IMR-90 (cell line): ENCODE data around the gene SEMA3C. TPM values are rescaled to one million over a fixed set of nuclear protein-coding genes. Genes with fewer than 3 reads are reported as not detected.

ENCODE experiments used
- ATAC-seq: fragments of 200-7000 bp; cut with Tn5 transposase; 2 replicates; pipeline ENCODE4 v1.9.1; 2020; ENCODE audit warnings: low read depth, mild to moderate bottlenecking, moderate library complexity
- BruUV-seq: library from RNA; stranded (reverse); fragments of 400-500 nt; replicated peaks from 2 replicates; lab custom pipeline; 2021; lab: Mats Ljungman, UMichigan
- CTCF ChIA-PET: fragments of 300-600 bp; formaldehyde crosslinking; extraction: SDS; loops from one replicate; lab custom pipeline; 2021; ENCODE audit warnings: antibody characterized with exemption; lab: Yijun Ruan, JAX
- POLR2A ChIA-PET: fragments of 300-600 bp; sonication (Branson Sonifier 250); formaldehyde crosslinking; loops from one replicate; lab custom pipeline; 2022; ENCODE audit warnings: antibody characterized with exemption; ENCODE audit not compliant: unreplicated experiment; lab: Charles Lee
- DNase-seq: peaks from one replicate; pipeline ENCODE4 v3.0.0; 2013
- H2AFZ ChIP-seq: replicated peaks from 2 replicates; pipeline ENCODE3; 2013; ENCODE audit warnings: low read length, mild to moderate bottlenecking; ENCODE audit not compliant: poor library complexity
- H2AK5ac ChIP-seq: 2 replicates; pipeline ENCODE4 v1.6.1; 2013; ENCODE audit warnings: low read depth, low read length, inconsistent platforms
- H2AK9ac ChIP-seq: replicated peaks from 2 replicates; pipeline ENCODE3; 2013; ENCODE audit warnings: mild to moderate bottlenecking, low read depth, low read length, moderate library complexity; ENCODE audit not compliant: poor library complexity
- H2BK120ac ChIP-seq: 2 replicates; pipeline ENCODE4 v1.6.1; 2013; ENCODE audit warnings: low read depth, low read length, inconsistent platforms
- H2BK15ac ChIP-seq: 3 replicates; pipeline ENCODE4 v1.6.1; 2013; ENCODE audit warnings: low read depth, low read length, inconsistent platforms
- H2BK20ac ChIP-seq: 2 replicates; pipeline ENCODE4 v1.6.1; 2013; ENCODE audit warnings: low read depth, mild to moderate bottlenecking, inconsistent platforms, low read length, moderate library complexity
- H2BK5ac ChIP-seq: 2 replicates; pipeline ENCODE4 v1.6.1; 2013; ENCODE audit warnings: mild to moderate bottlenecking, low read depth, low read length, inconsistent platforms; ENCODE audit not compliant: poor library complexity, severe bottlenecking
- H3K14ac ChIP-seq: replicated peaks from 2 replicates; pipeline ENCODE4 v1.6.1; 2013; ENCODE audit warnings: low read depth, low read length, inconsistent platforms
- H3K18ac ChIP-seq: 2 replicates; pipeline ENCODE4 v1.6.1; 2013; ENCODE audit warnings: low read depth, low read length, control low read depth
- H3K23ac ChIP-seq: 2 replicates; pipeline ENCODE4 v1.6.1; 2013; ENCODE audit warnings: low read depth, low read length, inconsistent platforms
- H3K27ac ChIP-seq: 2 replicates; pipeline ENCODE4 v1.5.1; 2013; ENCODE audit warnings: mild to moderate bottlenecking, control low read depth, low read length; ENCODE audit not compliant: insufficient read depth
- H3K27me3 ChIP-seq: 2 replicates; pipeline ENCODE4 v1.6.1; 2013; ENCODE audit warnings: low read length; ENCODE audit not compliant: control insufficient read depth, insufficient read depth
- H3K36me3 ChIP-seq: 2 replicates; pipeline ENCODE4 v1.6.1; 2013; ENCODE audit warnings: low read length, mixed read lengths; ENCODE audit not compliant: control insufficient read depth, insufficient read depth
- H3K4ac ChIP-seq: 2 replicates; pipeline ENCODE4 v1.6.1; 2013; ENCODE audit warnings: low read depth, low read length, inconsistent platforms
- H3K4me1 ChIP-seq: 2 replicates; pipeline ENCODE4 v1.6.1; 2013; ENCODE audit warnings: low read length, mixed read lengths; ENCODE audit not compliant: control insufficient read depth, insufficient read depth
- H3K4me2 ChIP-seq: 2 replicates; pipeline ENCODE4 v1.6.1; 2013; ENCODE audit warnings: low read depth, mild to moderate bottlenecking, control low read depth, low read length, moderate library complexity
- H3K4me3 ChIP-seq: 2 replicates; pipeline ENCODE4 v1.5.1; 2013; ENCODE audit warnings: low read depth, mild to moderate bottlenecking, control low read depth, low read length, moderate library complexity; ENCODE audit not compliant: insufficient read depth
- H3K56ac ChIP-seq: 2 replicates; pipeline ENCODE4 v1.6.1; 2013; ENCODE audit warnings: low read length, inconsistent platforms; ENCODE audit not compliant: insufficient read depth; ENCODE audit errors: extremely low read depth
- H3K79me1 ChIP-seq, 2 experiments: 2 replicates each; pipeline ENCODE4 v1.6.1; 2013; ENCODE audit warnings: low read length in 2 of 2, inconsistent platforms in 1 of 2, low read depth in 1 of 2
- H3K9ac ChIP-seq: 2 replicates; pipeline ENCODE4 v1.6.1; 2013; ENCODE audit warnings: low read depth, low read length, control low read depth
- H3K9me1 ChIP-seq: 2 replicates; pipeline ENCODE4 v1.6.1; 2013; ENCODE audit warnings: low read length, inconsistent platforms; ENCODE audit not compliant: insufficient read depth
- H3K9me3 ChIP-seq: 2 replicates; pipeline ENCODE4 v1.6.1; 2013; ENCODE audit warnings: low read length; ENCODE audit not compliant: control insufficient read depth, insufficient read depth
- H4K20me1 ChIP-seq: 2 replicates; pipeline ENCODE4 v1.6.1; 2013; ENCODE audit warnings: low read length, inconsistent platforms; ENCODE audit not compliant: insufficient read depth
- H4K5ac ChIP-seq: 2 replicates; pipeline ENCODE4 v1.6.1; 2013; ENCODE audit warnings: mild to moderate bottlenecking, low read depth, low read length, control low read depth
- H4K8ac ChIP-seq, 2 experiments: 2 replicates each; pipeline ENCODE4 v1.6.1; 2013; ENCODE audit warnings: low read depth in 2 of 2, low read length in 2 of 2, control low read depth in 1 of 2, inconsistent platforms in 1 of 2
- H4K91ac ChIP-seq: 2 replicates; pipeline ENCODE4 v1.6.1; 2013; ENCODE audit warnings: low read depth, low read length, inconsistent platforms; ENCODE audit not compliant: insufficient read depth
- CEBPB ChIP-seq: IDR thresholded peaks from 2 replicates; pipeline ENCODE4 v1.6.1; 2012; ENCODE audit warnings: low read depth, low read length, improper control_type of control experiment
- RFX5 ChIP-seq: IDR thresholded peaks from 2 replicates; pipeline ENCODE4 v1.8.0; 2012; ENCODE audit warnings: low read depth, mild to moderate bottlenecking, low read length, moderate library complexity
- WGBS, 2 experiments: methylation state at CpG; one replicate each; pipeline versions ENCODE4 v1.1.5 to v1.1.7; 2013; ENCODE audit warnings: missing lambda C conversion rate in 2 of 2; ENCODE audit not compliant: insufficient read length in 1 of 2; ENCODE audit errors: extremely low coverage in 2 of 2; 5-methylcytosine and 5-hydroxymethylcytosine counted together
- dilution Hi-C: fragments of 300-500 bp; cut with HindIII; formaldehyde crosslinking; loops from one replicate; pipeline ENCODE4 v1.14.3; 2018; ENCODE audit warnings: low sequenced_read_pairs; ENCODE audit not compliant: unreplicated experiment
- in situ Hi-C: fragments of 300-500 bp; cut with MboI; formaldehyde crosslinking; loops from 3 replicates; pipeline ENCODE4 v1.14.3; 2019; ENCODE audit warnings: low sequenced_read_pairs, inconsistent platforms, mixed read lengths
- intact Hi-C: fragments of 100-400 bp; cut with micrococcal nuclease; formaldehyde crosslinking; loops from 2 replicates; pipeline ENCODE4 v1.10.0; 2022
- polyA plus RNA-seq, 3 experiments: library from polyadenylated mRNA; depleted of rRNA; stranded (reverse); fragments of >200 nt; gene quantifications; 2 replicates each; pipeline ENCODE4 v1.2.3, GENCODE V29; 2012; ENCODE audit warnings: low replicate concordance in 1 of 3
- total RNA-seq: library from RNA; depleted of rRNA; stranded (reverse); fragments of >200 nt; gene quantifications from 2 replicates; pipeline ENCODE4 v1.2.3, GENCODE V29; 2012

SEMA3C gene
- total and polyA plus RNA-seq, 2 of the 4 experiments (the other 2 are of a cell fraction), result 21.2 to 97.1 TPM

DNA sequence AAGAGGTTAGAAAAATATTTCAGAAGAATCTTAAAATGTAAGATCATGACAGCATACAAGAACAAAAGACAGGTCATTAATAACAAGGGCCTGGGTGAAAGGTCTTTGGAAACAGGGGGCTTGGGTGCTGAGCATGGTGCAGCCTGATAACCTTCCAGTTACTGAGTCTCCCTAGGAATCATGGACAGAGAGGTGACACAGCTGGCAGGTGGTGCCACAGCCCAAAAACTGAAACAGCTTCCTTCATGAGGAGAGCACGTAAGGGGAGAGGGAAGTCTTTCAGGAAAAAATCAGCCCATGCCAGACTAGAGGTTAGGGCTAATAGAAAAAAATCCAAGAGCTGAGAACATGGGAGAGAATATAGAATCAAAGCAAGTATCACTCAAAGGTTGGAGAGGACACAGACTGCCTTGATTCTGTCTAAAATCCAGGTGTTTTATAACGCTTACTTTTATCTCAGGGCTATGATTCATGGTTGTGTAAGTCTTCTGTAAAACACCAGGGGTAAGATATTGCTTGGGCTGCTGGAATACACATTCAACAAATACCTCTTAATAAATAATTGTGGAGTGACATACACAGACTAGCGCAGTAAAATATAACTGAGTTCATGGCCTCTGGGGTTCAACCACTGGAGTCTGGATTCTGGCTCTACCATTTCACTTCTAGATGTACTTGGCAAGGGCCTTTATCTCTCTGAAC, 88.1 kb downstream of the SEMA3C start:
- Histone ChIP-seq H4K5ac (no peak overlapping the region), H2AK5ac (peak overlapping the region; percentile 30; the same call in 1 of the 2 replicates), H4K20me1 (no peaks in the 10 kb centered on the region), H2BK120ac (no peak overlapping the region), H2BK20ac (no peak overlapping the region), H3K9ac (no peak overlapping the region), H3K9me1 (peaks cover 2% of the 10 kb centered on the region; the same call in 1 of the 2 replicates), H3K79me1 (peaks cover 6 to 8% of the 10 kb centered on the region in 2 experiments; a peak in 3 of 4 replicates), H3K18ac (no peak overlapping the region), H3K23ac (peak overlapping the region; percentile 55; the same call in 1 of the 2 replicates), H3K56ac (no peak overlapping the region), H3K4ac (peak overlapping the region; percentile 35; the same call in 1 of the 2 replicates), H3K27ac (no peak overlapping the region), H2BK5ac (no peak overlapping the region), H4K8ac (no peak overlapping the region), H3K4me1 (peaks cover 6% of the 10 kb centered on the region; the same call in 1 of the 2 replicates), H4K91ac (no peak overlapping the region), H3K14ac (no peak overlapping the region; the same call in 1 of the 2 replicates), H2AFZ (no peak overlapping the region), H2BK15ac (no peak overlapping the region; the same call in 2 of the 3 replicates), H3K9me3 (no peaks in the 10 kb centered on the region), H2AK9ac (no peak overlapping the region), H3K27me3 (no peaks in the 10 kb centered on the region), H3K36me3 (no peaks in the 10 kb centered on the region), H3K4me2 (no peak overlapping the region), H3K4me3 (no peak overlapping the region)
- no CpG with 5 or more reads among the region's 3 CpGs for WGBS, 2 experiments
- DNase-seq (peak; percentile 48), ATAC-seq (no peak; the same call in 1 of the 2 replicates)
- dilution Hi-C loops (no loop called here), in situ Hi-C loops (no loop called here), intact Hi-C loops (loop anchor here (5.0 kb wide), 1 partner anchor 58 kb away; no protein-coding TSS in a partner anchor)
- CTCF ChIA-PET, result no interaction called here
- TF ChIP-seq RFX5, result no peak
- TF ChIP-seq CEBPB, result peak; percentile 28; the same call in 1 of the 2 replicates
- POLR2A ChIA-PET, result no interaction called here
- no TSS peak for BruUV-seq
